Spinal cord (tissue), 10 donors: ENCODE data around the gene NOP53. TPM values are rescaled to one million over a fixed set of nuclear protein-coding genes. Genes with fewer than 3 reads are reported as not detected.
A peak's percentile ranks its signal among the peaks of the same experiment; 100 is the strongest.
"Not testable (repeated sequence)": the region's sequence is repeated elsewhere in the genome, so short reads cannot be mapped to it uniquely, and the experiment has no call there.

Experiments
- DNase-seq, 6 donors: peaks; one replicate each; pipeline versions ENCODE4 v3.0.0 to v3.0.0-alpha.2; 2013 to 2015; ENCODE audit warnings: low spot score in 6 of 6, low read depth in 4 of 6
- H3K27ac ChIP-seq: one replicate; pipeline ENCODE4 v1.5.1; 2013; ENCODE audit warnings: low read depth, low read length, control low read depth
- H3K27me3 ChIP-seq: one replicate; pipeline ENCODE4 v1.6.1; 2013; ENCODE audit warnings: low read length; ENCODE audit not compliant: control insufficient read depth, insufficient read depth
- H3K36me3 ChIP-seq: one replicate; pipeline ENCODE4 v1.6.1; 2013; ENCODE audit warnings: low read length; ENCODE audit not compliant: control insufficient read depth, insufficient read depth
- H3K4me1 ChIP-seq: one replicate; pipeline ENCODE4 v1.6.1; 2013; ENCODE audit warnings: low read length; ENCODE audit not compliant: control insufficient read depth, insufficient read depth
- H3K4me3 ChIP-seq: one replicate; pipeline ENCODE4 v1.5.1; 2013; ENCODE audit warnings: low read depth, low read length, control low read depth
- H3K9me3 ChIP-seq: one replicate; pipeline ENCODE4 v1.6.1; 2013; ENCODE audit warnings: low read length; ENCODE audit not compliant: control insufficient read depth, insufficient read depth
- WGBS: methylation state at CpG from one replicate; pipeline ENCODE4 v1.1.5; 2013; ENCODE audit warnings: missing lambda C conversion rate; ENCODE audit not compliant: insufficient coverage; 5-methylcytosine and 5-hydroxymethylcytosine counted together
- polyA plus RNA-seq, 2 donors: library from polyadenylated mRNA; unstranded; fragments of 120-200 nt; gene quantifications; one replicate each; pipeline ENCODE4 v1.2.1, GENCODE V29; 2013; ENCODE audit not compliant: insufficient read length in 2 of 2
- total RNA-seq, 2 donors: library from RNA; depleted of rRNA in 1 of 2; stranded (reverse); fragments of 120-200 nt in 1 of 2; fragments of >200 nt in 1 of 2; gene quantifications; one replicate each; pipeline versions ENCODE4 v1.2.3 to v1.2.4, GENCODE V29; 2013 to 2014
- donor health status: healthy.

Gene NOP53
- total and polyA plus RNA-seq, 4 donors: 34.6 to 224 (median 170) TPM

DNA sequence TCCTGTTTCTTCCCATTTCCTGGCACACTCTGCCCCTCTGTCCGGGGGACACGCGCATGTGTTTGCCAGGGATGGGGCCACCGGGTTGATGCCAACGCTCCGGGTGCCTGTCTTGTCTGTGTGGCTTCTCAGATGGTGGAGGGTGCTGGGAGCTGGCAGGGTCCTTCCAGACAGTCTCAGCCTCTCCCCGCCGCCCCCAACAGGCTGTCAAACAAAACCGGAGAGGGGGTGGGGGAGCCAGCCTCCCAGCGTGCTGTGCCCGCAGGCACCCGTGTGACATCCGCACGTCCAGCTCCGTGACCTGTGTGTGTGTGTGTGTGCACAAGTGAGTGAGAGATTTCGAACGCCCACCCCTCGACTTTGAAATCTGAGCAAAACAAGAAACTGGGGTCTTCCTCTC, 42.7 kb upstream of the NOP53 start:
- no peak for DNase-seq

DNA sequence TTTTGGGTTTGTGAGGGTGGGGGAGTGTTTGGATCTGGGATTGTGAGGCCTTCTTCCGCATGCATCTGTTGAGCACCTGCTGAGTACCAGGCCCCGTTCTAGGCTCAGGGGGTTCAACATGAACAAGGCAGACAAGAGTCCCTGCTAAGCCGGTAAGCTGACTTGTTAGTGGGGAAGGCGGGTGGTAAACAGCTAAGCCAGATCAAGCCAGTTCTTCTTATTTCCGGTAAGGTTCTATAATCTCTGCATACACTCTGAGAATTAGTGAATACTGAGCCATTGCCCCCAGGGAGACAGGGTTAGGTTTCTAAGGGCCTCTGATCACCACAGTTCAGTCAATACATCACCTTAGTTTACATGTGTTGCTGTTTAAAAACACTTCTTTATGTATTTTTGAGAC, 42.0 kb upstream of the NOP53 start:
- 93% methylated on average over 5 of the region's 5 CpGs for WGBS
- no peak for DNase-seq
- Histone ChIP-seq H3K4me3 (no peak overlapping the region), H3K27me3 (peaks cover 2% of the 10 kb centered on the region), H3K36me3 (peaks cover 51% of the 10 kb centered on the region), H3K9me3 (no peaks in the 10 kb centered on the region), H3K27ac (no peak overlapping the region), H3K4me1 (peaks cover 5% of the 10 kb centered on the region)

More for the DNA sequence above, 42.7 kb upstream of the NOP53 start:
- WGBS: 87% methylated on average over 13 of the region's 18 CpGs
- H3K27ac ChIP-seq: no peak overlapping the region
- H3K27me3 ChIP-seq: peaks cover 2% of the 10 kb centered on the region
- H3K36me3 ChIP-seq: peaks cover 57% of the 10 kb centered on the region
- H3K4me3 ChIP-seq: no peak overlapping the region
- no peaks in the 10 kb centered on the region for H3K9me3 ChIP-seq
- H3K4me1 ChIP-seq: peaks cover 9% of the 10 kb centered on the region

DNA sequence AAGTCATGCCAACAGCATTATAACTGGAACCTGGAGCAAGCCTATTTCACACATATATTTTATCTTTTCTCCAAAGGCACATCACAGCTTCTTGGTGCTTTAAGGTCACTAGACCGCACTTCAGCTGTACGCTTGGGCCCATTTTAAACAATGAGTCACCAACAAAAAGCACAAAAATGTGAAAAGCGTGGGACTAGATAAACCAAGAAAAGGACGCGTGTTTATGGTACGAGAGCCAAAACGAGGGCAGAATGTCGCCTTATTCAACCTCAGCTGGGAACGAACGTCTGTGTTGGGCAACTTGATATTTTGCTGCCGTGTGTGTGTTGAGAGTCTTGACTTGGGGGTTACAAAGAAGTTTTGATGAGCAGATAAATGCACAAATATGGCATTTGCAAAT, 41.3 kb upstream of the NOP53 start:
- Histone ChIP-seq H3K4me3 (no peak overlapping the region), H3K4me1 (peaks cover 5% of the 10 kb centered on the region), H3K9me3 (no peaks in the 10 kb centered on the region), H3K36me3 (peaks cover 43% of the 10 kb centered on the region), H3K27me3 (peaks cover 2% of the 10 kb centered on the region), H3K27ac (no peak overlapping the region)
- no peak for DNase-seq
- 95% methylated on average over 9 of the region's 11 CpGs for WGBS

DNA sequence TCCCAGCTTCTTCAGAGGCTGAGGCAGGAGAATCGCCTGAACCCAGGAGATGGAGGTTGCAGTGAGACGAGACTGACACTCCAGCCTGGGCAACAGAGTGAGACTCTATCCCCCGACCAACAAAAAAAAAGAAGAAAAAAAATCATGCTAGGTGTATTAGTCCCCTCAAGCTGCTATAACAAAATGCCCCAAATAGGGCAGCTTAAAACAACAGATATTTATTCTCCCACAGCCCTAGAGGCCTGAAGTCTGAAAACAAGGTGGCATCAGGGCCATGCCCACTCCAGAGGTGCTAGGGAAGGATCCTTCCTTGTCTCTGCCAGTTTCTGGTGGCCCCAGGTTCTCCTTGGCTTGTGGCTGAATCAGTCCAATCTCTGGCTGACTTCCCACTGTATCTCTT, 40.7 kb upstream of the NOP53 start:
- H3K4me3 ChIP-seq: no peak overlapping the region
- no peak for DNase-seq
- WGBS: 100% methylated on average over 2 of the region's 3 CpGs
- peaks cover 37% of the 10 kb centered on the region for H3K36me3 ChIP-seq
- peaks cover 2% of the 10 kb centered on the region for H3K27me3 ChIP-seq
- H3K4me1 ChIP-seq: peaks cover 5% of the 10 kb centered on the region
- no peaks in the 10 kb centered on the region for H3K9me3 ChIP-seq
- H3K27ac ChIP-seq: no peak overlapping the region

DNA sequence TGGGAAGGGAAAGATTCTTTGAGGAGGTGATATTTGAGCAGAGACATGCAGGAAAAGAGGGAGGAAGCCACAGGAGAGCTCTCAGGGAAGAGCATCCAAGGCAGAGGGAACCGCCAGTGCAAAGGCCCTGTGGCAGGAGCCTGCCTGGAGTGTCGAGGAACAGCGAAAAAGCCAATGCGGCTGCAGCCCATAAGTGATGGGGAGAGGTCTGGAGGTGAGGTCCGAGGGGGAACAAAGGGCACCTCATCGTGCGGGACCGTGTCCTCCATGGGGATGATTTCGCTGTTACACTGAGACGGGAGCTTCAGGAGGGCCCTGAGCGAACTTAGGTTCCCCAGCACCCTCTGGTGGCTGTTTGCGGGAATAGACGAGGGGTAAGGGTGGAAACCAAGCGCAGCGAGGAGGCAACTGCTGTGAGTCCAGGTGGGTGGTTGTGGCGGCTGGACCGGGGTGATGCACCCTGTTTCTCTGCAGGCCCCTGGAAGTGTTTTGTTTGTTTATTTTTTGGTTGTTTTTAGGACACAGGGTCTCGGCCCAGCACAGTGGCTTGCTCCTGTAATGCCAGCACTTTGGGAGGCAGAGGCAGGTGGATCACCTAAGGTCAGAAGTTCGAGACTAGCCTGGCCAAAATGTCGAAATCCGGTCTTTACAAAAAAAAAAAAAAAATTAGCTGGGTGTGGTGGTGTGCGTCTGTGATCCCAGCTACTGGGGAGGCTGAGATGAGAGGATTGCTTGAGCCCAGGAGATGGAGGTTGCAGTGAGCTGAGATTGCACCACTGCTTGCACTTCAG, 38.0 kb upstream of the NOP53 start:
- H3K36me3 ChIP-seq: peaks cover 13% of the 10 kb centered on the region
- peak in 2 of 6 donors; percentile 63 to 73 for DNase-seq
- WGBS: 23% methylated on average over 22 of the region's 22 CpGs
- H3K27ac ChIP-seq: no peak overlapping the region
- peaks cover 7% of the 10 kb centered on the region for H3K27me3 ChIP-seq
- H3K9me3 ChIP-seq: no peaks in the 10 kb centered on the region
- peaks cover 5% of the 10 kb centered on the region for H3K4me1 ChIP-seq
- no peak overlapping the region for H3K4me3 ChIP-seq

DNA sequence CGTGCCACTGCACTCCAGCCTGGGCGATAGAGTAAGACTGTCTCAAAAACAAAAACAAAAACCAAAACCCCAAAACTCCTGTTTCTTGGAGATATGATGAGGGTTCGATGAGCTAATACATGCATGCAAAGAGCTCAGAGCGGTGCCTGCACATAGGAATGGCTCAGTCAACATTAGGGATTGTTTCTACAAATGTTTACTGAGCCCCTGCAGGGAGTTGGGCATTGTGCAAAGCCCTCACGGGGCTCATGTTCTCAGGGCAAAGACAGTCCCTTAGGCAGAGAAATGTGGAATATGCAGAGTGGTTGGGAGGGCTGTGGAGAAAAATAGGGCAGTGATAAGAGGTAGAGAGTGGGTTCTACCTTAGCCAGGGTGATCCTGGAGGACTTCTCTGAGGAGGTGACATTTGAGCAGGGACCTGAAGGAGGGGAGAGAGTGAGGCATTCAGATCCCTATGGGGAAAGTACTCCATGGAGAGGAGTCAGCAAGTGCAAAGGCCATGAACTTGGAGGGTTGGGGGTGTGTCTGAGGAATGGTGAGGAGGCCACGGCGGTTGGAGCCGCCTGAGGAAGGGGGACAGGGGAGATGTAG, 33.6 kb upstream of the NOP53 start:
- Histone ChIP-seq H3K27me3 (peaks cover 21% of the 10 kb centered on the region), H3K4me1 (peaks cover 5% of the 10 kb centered on the region)
- DNase-seq: no peak

DNA sequence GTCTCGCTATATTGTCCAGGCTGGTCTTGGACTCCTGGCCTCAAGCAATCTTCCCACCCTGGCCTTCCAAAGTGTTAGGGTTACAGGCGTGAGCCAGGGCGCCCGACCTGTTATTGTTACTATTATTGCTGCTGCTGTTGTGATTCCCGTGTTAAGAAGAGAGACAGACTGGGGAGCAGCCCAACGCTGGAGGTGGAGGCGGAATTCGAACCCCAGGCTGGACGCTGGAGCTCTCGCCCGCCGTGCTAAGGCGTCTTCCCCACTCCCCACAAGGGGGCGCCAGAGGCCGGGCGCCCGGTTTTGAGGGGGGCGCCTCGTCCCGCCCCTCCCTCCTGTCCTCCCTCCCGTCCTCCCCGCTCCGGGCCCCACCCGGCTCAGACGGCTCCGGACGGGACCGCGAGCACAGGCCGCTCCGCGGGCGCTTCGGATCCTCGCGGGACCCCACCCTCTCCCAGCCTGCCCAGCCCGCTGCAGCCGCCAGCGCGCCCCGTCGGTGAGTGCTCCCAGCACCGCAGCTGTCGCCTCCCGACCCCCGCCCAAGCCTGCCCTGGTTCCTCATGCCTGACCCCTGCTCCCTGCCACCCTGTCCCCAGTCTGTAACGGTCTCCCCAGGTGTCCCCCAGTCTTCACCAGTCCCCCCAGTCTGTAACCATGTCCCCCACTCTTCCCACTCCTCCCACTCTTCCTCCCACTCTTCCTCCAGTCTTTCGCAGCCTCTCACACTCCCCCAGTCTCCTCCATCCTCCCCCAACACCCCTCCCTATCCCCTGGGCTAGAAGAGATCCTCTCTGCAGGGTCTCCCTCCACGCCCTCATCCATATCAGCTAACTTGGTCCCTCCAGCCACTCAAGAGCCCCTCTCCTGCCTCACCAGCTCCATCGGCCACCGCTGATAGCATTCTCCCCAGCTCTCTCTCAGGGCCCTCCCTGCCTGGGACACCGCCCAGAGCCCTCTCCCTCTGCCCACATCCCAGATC, 32.0 kb upstream of the NOP53 start, which contains the start of gene EHD2:
Gene EHD2, plus strand, starts transcription at position 377 of the 976 bp plus-strand sequence. CDS start 3,191 bp downstream, outside the sequence.
- H3K4me3 ChIP-seq: peak within 1 kb of the TSS; percentile 48
- peak in 1 of 6 donors; percentile 69 for DNase-seq
- WGBS: 8% methylated on average over 47 of the region's 52 CpGs
- H3K4me1 ChIP-seq: peaks cover under 1% of the 10 kb centered on the region
- peak within 1 kb of the TSS; percentile 16 for H3K27ac ChIP-seq
- H3K9me3 ChIP-seq: peaks cover 5% of the 10 kb centered on the region
- peaks cover 9% of the 10 kb centered on the region for H3K36me3 ChIP-seq
- peaks cover 18% of the 10 kb centered on the region for H3K27me3 ChIP-seq

More for the DNA sequence above, 33.6 kb upstream of the NOP53 start:
- 67% methylated on average over 4 of the region's 8 CpGs for WGBS
- H3K27ac ChIP-seq: no peak overlapping the region
- no peak overlapping the region for H3K4me3 ChIP-seq
- peaks cover 4% of the 10 kb centered on the region for H3K36me3 ChIP-seq
- H3K9me3 ChIP-seq: peaks cover 5% of the 10 kb centered on the region

DNA sequence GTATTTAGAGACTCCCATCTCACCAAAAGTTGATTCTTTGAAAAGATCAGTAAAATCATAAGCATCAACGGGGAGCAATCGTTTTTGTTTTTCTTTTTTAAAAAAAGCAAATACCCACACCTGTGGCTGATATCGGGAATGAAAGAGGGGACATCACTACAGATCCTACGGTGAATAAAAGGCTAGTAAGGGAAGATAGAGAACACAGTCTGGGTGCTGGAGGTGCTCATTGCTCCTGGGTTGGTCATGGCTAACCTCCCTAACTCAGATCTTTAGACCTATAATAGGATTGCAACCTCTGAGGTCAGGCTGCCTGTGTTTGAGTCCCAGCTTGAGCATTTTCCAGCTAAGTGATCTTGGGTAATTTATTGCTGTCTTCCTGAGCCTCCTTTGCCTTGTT, 31.0 kb upstream of the NOP53 start:
- H3K4me1 ChIP-seq: peaks cover 11% of the 10 kb centered on the region

DNA sequence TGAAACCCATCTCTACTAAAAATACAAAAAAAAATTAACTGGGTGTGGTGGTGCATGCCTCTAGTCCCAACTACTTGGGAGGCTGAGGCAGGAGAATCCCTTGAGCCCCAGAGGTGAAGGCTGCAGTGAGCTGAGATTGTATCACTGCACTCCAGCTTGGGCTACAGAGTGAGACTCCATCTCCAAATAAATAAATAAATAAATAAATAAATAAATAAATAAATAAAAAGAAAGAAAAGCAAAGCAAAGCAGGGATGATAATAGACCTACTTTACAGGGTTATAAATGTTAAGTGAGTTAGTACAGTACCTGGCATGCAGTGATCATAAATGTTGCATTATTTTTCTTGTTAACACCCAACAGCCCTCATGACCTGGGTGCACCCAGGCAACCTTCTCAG, 30.5 kb upstream of the NOP53 start:
- H3K36me3 ChIP-seq, H3K27ac ChIP-seq, H3K9me3 ChIP-seq, DNase-seq, H3K4me3 ChIP-seq: not testable (repeated sequence)
- peaks cover 18% of the 10 kb centered on the region for H3K27me3 ChIP-seq
- H3K4me1 ChIP-seq: peaks cover 16% of the 10 kb centered on the region

More for the DNA sequence above, 31.0 kb upstream of the NOP53 start:
- peaks cover 18% of the 10 kb centered on the region for H3K27me3 ChIP-seq
- peaks cover 5% of the 10 kb centered on the region for H3K9me3 ChIP-seq
- no peak overlapping the region for H3K27ac ChIP-seq
- H3K4me3 ChIP-seq: peak overlapping the region; percentile 48
- DNase-seq: no peak
- WGBS: no CpG with 5 or more reads among the region's 4 CpGs
- peaks cover 9% of the 10 kb centered on the region for H3K36me3 ChIP-seq
